HEK293T (cell line): ENCODE results near the gene SCAANT1.

Source experiments
- ARNT ChIP-seq: fragments of 450-650 bp; IDR thresholded peaks from 2 replicates; pipeline ENCODE4 v1.6.1; 2017; ENCODE audit warnings: mild to moderate bottlenecking
- BHLHE40 ChIP-seq: fragments of 450-650 bp; IDR thresholded peaks from 2 replicates; pipeline ENCODE4 v1.6.1; 2016; ENCODE audit warnings: mild to moderate bottlenecking, moderate library complexity, borderline replicate concordance
- CTBP1 ChIP-seq: fragments of 450-650 bp; IDR thresholded peaks from 2 replicates; pipeline ENCODE4 v1.6.1; 2016; ENCODE audit warnings: borderline replicate concordance
- ELF4 ChIP-seq: fragments of 450-650 bp; IDR thresholded peaks from 2 replicates; pipeline ENCODE4 v1.6.1; 2017; ENCODE audit warnings: antibody characterized with exemption
- FOXA1 ChIP-seq: fragments of 450-650 bp; IDR thresholded peaks from 2 replicates; pipeline ENCODE4 v1.6.1; 2016; ENCODE audit warnings: mild to moderate bottlenecking
- FOXK2 ChIP-seq: fragments of 450-650 bp; IDR thresholded peaks from 2 replicates; pipeline ENCODE4 v1.6.1; 2016; ENCODE audit warnings: mild to moderate bottlenecking
- FOXM1 ChIP-seq: fragments of 450-650 bp; IDR thresholded peaks from 2 replicates; pipeline ENCODE4 v1.6.1; 2017; ENCODE audit warnings: mild to moderate bottlenecking, borderline replicate concordance
- HDGF ChIP-seq: fragments of 450-650 bp; IDR thresholded peaks from 2 replicates; pipeline ENCODE4 v1.6.1; 2017; ENCODE audit warnings: antibody characterized with exemption, borderline replicate concordance
- LEF1 ChIP-seq: fragments of 450-650 bp; IDR thresholded peaks from 2 replicates; pipeline ENCODE4 v1.6.1; 2017; ENCODE audit warnings: mild to moderate bottlenecking, borderline replicate concordance
- SP1 ChIP-seq: fragments of 450-650 bp; IDR thresholded peaks from 2 replicates; pipeline ENCODE4 v1.6.1; 2017
- SUZ12 ChIP-seq: fragments of 450-650 bp; IDR thresholded peaks from 2 replicates; pipeline ENCODE4 v1.6.1; 2016; ENCODE audit warnings: mild to moderate bottlenecking
- TARDBP ChIP-seq: fragments of 450-650 bp; IDR thresholded peaks from 2 replicates; pipeline ENCODE4 v1.6.1; 2016
- ZNF384 ChIP-seq: fragments of 450-650 bp; IDR thresholded peaks from 2 replicates; pipeline ENCODE4 v1.6.1; 2016
- TF ChIP-seq, protein P1 (sequence below): fragments of 450-650 bp; IDR thresholded peaks from 2 replicates; pipeline ENCODE4 v1.6.1; 2016

DNA sequence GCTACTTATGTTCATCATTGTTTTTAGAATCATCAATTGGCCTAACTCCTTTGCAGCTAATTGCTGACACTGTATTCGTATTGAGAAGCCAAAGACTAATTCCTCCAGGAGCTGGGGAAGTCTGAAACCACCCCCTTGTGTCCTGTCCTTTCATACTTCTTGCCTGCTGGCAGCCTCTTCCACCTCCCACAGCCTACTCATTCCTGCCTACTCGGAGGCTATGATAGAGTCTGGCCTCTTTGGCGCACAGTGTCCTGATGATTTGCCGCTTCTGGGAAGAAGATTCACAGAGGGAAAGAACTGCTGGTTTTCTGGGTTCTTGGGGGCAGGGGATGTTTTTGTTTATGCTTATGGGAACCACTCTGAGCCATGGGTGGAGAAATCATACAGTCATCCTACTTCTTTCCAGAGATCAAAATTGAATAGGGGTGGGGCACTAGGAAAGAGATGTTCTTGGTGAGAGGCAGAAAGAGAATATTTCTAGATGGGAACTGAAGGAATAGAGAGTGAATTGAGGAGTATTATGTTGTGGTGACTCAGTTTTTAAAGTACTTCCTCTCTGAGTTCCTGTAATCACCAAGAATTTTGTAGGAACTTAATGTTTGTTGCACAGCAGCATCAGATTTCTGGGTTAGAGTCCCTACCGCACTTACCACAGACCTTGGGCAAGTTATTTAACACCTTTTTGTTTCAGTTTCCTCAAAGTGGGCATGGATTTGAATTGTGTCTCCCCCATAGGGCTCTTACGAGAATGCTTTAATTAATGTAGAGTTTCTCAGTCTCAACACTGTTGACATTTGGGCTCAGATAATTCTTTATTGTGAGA lies 22.1 kb upstream of the SCAANT1 start:
- TF ChIP-seq, protein P1, sequence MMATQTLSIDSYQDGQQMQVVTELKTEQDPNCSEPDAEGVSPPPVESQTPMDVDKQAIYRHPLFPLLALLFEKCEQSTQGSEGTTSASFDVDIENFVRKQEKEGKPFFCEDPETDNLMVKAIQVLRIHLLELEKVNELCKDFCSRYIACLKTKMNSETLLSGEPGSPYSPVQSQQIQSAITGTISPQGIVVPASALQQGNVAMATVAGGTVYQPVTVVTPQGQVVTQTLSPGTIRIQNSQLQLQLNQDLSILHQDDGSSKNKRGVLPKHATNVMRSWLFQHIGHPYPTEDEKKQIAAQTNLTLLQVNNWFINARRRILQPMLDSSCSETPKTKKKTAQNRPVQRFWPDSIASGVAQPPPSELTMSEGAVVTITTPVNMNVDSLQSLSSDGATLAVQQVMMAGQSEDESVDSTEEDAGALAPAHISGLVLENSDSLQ = no peak
- TF ChIP-seq ARNT (no peak), ELF4 (no peak), FOXK2 (no peak), FOXA1 (no peak), TARDBP (no peak), SP1 (no peak), HDGF (no peak), ZNF384 (no peak), SUZ12 (no peak), LEF1 (no peak), BHLHE40 (no peak), CTBP1 (no peak), FOXM1 (no peak)
